ENCODE measurements around the gene IFITM10. TPM values are rescaled to one million over a fixed set of nuclear protein-coding genes. Genes with fewer than 3 reads are reported as not detected.

The IFITM10 gene
- total RNA-seq, 4 donors from 2014 or later: 0.88 to 6.3 (median 2.4) TPM

GRCh38 chr11:1744891-1745700 lies 5.3 kb downstream of the IFITM10 start:
- no peak for DNase-seq
- TF ChIP-seq POLR2A (IDR thresholded peaks at IDR 0.05): no peak
- Histone ChIP-seq H3K36me3 (no peaks in the 10 kb centered on the region), H3K27ac (no peak overlapping the region), H3K27me3 (peaks cover 0 to 55% (median 0%) of the 10 kb centered on the region in 4 donors), H3K4me3 (no peak overlapping the region), H3K4me1 (peaks cover 12 to 47% (median 13%) of the 10 kb centered on the region in 3 donors), H3K9me3 (no peaks in the 10 kb centered on the region)
- 89 to 95% methylated on average over 6 to 8 of the region's 18 CpGs for WGBS, 2 donors
- intact Hi-C loops (cut with DNase I): no loop called here

- WGBS, 2 donors: 56 to 59% methylated on average over 6 to 17 of the region's 23 CpGs
- DNase-seq: no peak
- H3K9me3 ChIP-seq: no peaks in the 10 kb centered on the region
- TF ChIP-seq CTCF (IDR thresholded peaks at IDR 0.05): no peak
- no peak for TF ChIP-seq POLR2A (IDR thresholded peaks at IDR 0.05)
- no peak overlapping the region for H3K27ac ChIP-seq
- intact Hi-C loops (cut with DNase I): no loop called here
- peaks cover 0 to 55% (median 0%) of the 10 kb centered on the region in 4 donors for H3K27me3 ChIP-seq
- H3K4me3 ChIP-seq: no peak overlapping the region
- H3K36me3 ChIP-seq: no peaks in the 10 kb centered on the region
- peaks cover 7 to 39% (median 11%) of the 10 kb centered on the region in 3 donors for H3K4me1 ChIP-seq
These were observed 6.1 kb downstream of the IFITM10 start for GRCh38 chr11:1744137-1744886.

GRCh38 chr11:1743585-1744136 lies 6.7 kb downstream of the IFITM10 start:
- TF ChIP-seq POLR2A (IDR thresholded peaks at IDR 0.05): no peak
- no peak for TF ChIP-seq CTCF (IDR thresholded peaks at IDR 0.05)
- no peak overlapping the region for H3K4me3 ChIP-seq
- intact Hi-C loops (cut with DNase I): no loop called here
- WGBS, 2 donors: 74 to 83% methylated on average over 10 of the region's 10 CpGs
- DNase-seq: no peak
- H3K36me3 ChIP-seq: no peaks in the 10 kb centered on the region
- peaks cover 3 to 32% (median 4%) of the 10 kb centered on the region in 3 donors for H3K4me1 ChIP-seq
- H3K9me3 ChIP-seq: no peaks in the 10 kb centered on the region
- H3K27ac ChIP-seq: no peak overlapping the region
- H3K27me3 ChIP-seq: peaks cover 0 to 55% (median 0%) of the 10 kb centered on the region in 4 donors

GRCh38 chr11:1742869-1743584 lies 7.4 kb downstream of the IFITM10 start:
- TF ChIP-seq POLR2A (IDR thresholded peaks at IDR 0.05): no peak
- TF ChIP-seq CTCF (IDR thresholded peaks at IDR 0.05): no peak
- Histone ChIP-seq H3K36me3 (no peaks in the 10 kb centered on the region), H3K4me1 (peaks cover 0 to 26% (median 0%) of the 10 kb centered on the region in 3 donors), H3K27ac (no peak overlapping the region), H3K27me3 (peaks cover 0 to 55% (median 0%) of the 10 kb centered on the region in 4 donors), H3K4me3 (no peak overlapping the region), H3K9me3 (no peaks in the 10 kb centered on the region)
- WGBS, 2 donors: 76 to 87% methylated on average over 3 of the region's 3 CpGs
- intact Hi-C loops (cut with DNase I): no loop called here
- DNase-seq: no peak

- H3K36me3 ChIP-seq: no peaks in the 10 kb centered on the region
- 44 to 60% methylated on average over 4 of the region's 4 CpGs for WGBS, 2 donors
- H3K9me3 ChIP-seq: peaks cover 0 to 2% (median 1%) of the 10 kb centered on the region in 3 donors
- no peak overlapping the region for H3K4me3 ChIP-seq
- H3K27ac ChIP-seq: no peak overlapping the region
- H3K27me3 ChIP-seq: peaks cover 0 to 55% (median 0%) of the 10 kb centered on the region in 4 donors
- no peak for TF ChIP-seq CTCF (IDR thresholded peaks at IDR 0.05)
- no peak for TF ChIP-seq POLR2A (IDR thresholded peaks at IDR 0.05)
- no peak for DNase-seq
- peaks cover 0 to 20% (median 0%) of the 10 kb centered on the region in 3 donors for H3K4me1 ChIP-seq
- intact Hi-C loops (cut with DNase I): no loop called here
These were observed 8.0 kb downstream of the IFITM10 start for GRCh38 chr11:1742371-1742770.
